Kidney epithelial cell (primary cell): ENCODE data around the gene TM4SF5. TPM values are rescaled to one million over a fixed set of nuclear protein-coding genes. Genes with fewer than 3 reads are reported as not detected.

Experiments
- DNase-seq: peaks from one replicate; pipeline ENCODE4 v3.0.0-alpha.2; 2010; ENCODE audit warnings: low read depth
- H3K27me3 ChIP-seq: 2 replicates; pipeline ENCODE4 v1.6.0; 2011; ENCODE audit warnings: low read length; ENCODE audit not compliant: control insufficient read depth, insufficient read depth
- H3K36me3 ChIP-seq: 2 replicates; pipeline ENCODE4 v1.5.1; 2011; ENCODE audit warnings: low read length; ENCODE audit not compliant: control insufficient read depth, insufficient read depth
- H3K4me3 ChIP-seq: 2 replicates; pipeline ENCODE4 v1.5.1; 2011; ENCODE audit warnings: low read depth, mild to moderate bottlenecking, control low read depth, low read length
- total RNA-seq: library from RNA; depleted of rRNA; stranded (reverse); fragments of >200 nt; gene quantifications from 2 replicates; pipeline ENCODE4 v1.2.3, GENCODE V29; 2015
- TF ChIP-seq, protein P1 (sequence below): IDR thresholded peaks from 2 replicates; pipeline ENCODE4 v1.5.1; 2011; ENCODE audit warnings: mild to moderate bottlenecking, moderate library complexity, low read length, control low read depth, inconsistent platforms; ENCODE audit not compliant: insufficient read depth, poor library complexity, severe bottlenecking

The TM4SF5 gene
- total RNA-seq, 1 donor from 2014 or later: not detected

DNA sequence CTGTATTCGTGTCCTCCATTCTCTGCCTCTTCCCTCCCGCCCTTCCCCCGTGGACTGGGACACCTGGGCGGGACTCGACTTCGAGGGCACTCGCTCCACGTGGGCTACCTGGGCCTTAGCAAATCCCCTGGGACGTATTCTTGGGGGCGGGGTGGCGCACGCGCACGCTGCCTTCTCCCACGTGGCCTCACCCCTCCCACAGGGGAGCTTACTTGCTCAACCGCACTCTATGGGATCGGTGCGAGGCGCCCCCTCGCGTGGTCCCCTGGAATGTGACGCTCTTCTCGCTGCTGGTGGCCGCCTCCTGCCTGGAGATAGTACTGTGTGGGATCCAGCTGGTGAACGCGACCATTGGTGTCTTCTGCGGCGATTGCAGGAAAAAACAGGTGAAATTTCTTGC lies 11.0 kb downstream of the TM4SF5 start:
- H3K36me3 ChIP-seq: no peaks in the 10 kb centered on the region
- H3K4me3 ChIP-seq: no peak overlapping the region
- no peak for DNase-seq
- TF ChIP-seq, protein P1, sequence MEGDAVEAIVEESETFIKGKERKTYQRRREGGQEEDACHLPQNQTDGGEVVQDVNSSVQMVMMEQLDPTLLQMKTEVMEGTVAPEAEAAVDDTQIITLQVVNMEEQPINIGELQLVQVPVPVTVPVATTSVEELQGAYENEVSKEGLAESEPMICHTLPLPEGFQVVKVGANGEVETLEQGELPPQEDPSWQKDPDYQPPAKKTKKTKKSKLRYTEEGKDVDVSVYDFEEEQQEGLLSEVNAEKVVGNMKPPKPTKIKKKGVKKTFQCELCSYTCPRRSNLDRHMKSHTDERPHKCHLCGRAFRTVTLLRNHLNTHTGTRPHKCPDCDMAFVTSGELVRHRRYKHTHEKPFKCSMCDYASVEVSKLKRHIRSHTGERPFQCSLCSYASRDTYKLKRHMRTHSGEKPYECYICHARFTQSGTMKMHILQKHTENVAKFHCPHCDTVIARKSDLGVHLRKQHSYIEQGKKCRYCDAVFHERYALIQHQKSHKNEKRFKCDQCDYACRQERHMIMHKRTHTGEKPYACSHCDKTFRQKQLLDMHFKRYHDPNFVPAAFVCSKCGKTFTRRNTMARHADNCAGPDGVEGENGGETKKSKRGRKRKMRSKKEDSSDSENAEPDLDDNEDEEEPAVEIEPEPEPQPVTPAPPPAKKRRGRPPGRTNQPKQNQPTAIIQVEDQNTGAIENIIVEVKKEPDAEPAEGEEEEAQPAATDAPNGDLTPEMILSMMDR: no peak
- H3K27me3 ChIP-seq: peaks cover 58% of the 10 kb centered on the region

DNA sequence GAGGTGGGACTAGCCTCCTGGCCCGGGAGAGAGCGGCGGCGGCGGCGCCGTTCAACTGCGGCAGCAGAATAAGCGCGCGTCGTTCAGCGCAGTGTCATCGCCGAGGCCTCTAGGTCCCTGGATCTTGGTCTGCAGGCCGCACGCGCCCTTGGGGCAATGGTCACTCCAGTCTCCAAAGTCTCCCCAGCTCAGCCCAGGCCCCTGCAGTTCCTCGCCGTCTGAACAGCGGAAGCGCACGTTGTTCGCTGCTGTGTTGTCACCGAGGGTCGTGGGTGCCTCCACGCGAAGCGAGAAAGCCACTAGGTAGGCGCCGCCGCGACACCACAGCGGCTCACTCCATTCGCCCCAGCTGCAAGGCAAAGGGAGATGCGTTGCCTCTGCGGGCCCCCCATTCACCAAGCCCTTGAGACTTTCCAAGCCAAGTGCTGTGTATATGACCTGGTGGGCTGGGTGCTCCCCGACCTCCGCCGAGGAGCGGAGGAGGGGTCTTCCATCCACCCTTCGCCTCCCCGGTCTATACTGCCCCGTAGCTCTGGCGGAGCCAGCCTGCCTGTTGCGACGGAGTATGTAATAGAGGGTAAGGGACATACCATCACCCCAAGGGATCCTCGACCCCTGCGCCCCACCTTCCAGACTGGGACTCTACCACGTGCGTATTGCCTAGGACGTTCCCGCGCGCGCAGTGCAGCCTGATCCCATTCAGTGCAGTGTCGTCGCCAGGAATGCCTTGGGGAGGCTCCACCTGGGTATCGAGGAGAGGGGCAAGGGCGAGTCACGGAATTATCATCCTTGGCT lies 13.8 kb downstream of the TM4SF5 start:
- Histone ChIP-seq H3K36me3 (no peaks in the 10 kb centered on the region), H3K27me3 (peaks cover 58% of the 10 kb centered on the region), H3K4me3 (no peak overlapping the region)
- TF ChIP-seq, protein P1: no peak
- DNase-seq: no peak

DNA sequence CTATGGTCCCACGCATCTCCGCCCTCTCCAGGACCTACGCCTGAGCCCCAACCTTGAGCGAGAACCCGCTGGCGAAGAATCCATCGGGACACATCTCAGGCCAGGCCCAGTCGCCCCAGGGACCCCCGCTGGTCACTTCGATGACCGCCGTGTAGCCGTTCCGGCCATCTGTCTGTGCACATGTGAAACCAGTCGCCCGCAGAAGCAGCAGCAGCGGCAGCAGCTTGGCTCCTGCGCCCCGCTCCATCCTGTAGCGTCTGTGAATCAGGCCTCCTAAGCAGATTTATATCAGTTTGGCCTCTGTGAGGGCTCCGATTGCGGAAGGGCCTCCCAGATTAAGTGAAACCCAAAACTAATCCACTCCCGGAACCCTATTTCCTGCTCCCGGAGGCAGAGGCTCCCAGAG lies 14.4 kb downstream of the TM4SF5 start, which contains the start of gene VMO1:
Gene VMO1 (minus strand): TSS at position 259 of the 406 bp plus-strand sequence. CDS start 12 bp downstream, at position 247.
- Histone ChIP-seq H3K36me3 (no peaks in the 10 kb centered on the region), H3K27me3 (peaks cover 55% of the 10 kb centered on the region), H3K4me3 (no peak within 1 kb of the TSS)
- no peak for DNase-seq
- TF ChIP-seq, protein P1: no peak

DNA sequence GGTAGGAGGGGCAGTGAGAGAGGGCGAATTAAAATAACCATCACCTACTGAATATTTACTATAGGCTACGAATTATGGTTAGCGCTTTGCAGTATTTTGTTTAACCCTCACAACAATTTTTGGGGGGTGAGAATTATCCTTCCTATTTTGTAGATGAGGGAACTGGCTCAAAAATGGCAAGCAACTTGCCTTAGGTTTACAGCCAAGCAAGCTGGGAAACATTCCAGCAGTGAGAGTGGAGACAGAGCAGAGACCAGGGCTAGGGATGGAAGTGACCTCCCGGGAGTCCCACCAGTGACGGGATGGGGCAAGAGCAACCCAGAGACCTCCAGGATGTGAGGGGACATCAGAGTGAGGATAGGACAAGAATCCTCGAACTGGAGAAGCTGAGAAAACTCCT lies 14.8 kb downstream of the TM4SF5 start:
- Histone ChIP-seq H3K4me3 (no peak overlapping the region), H3K27me3 (peaks cover 55% of the 10 kb centered on the region), H3K36me3 (no peaks in the 10 kb centered on the region)
- DNase-seq: no peak
- TF ChIP-seq, protein P1: no peak

DNA sequence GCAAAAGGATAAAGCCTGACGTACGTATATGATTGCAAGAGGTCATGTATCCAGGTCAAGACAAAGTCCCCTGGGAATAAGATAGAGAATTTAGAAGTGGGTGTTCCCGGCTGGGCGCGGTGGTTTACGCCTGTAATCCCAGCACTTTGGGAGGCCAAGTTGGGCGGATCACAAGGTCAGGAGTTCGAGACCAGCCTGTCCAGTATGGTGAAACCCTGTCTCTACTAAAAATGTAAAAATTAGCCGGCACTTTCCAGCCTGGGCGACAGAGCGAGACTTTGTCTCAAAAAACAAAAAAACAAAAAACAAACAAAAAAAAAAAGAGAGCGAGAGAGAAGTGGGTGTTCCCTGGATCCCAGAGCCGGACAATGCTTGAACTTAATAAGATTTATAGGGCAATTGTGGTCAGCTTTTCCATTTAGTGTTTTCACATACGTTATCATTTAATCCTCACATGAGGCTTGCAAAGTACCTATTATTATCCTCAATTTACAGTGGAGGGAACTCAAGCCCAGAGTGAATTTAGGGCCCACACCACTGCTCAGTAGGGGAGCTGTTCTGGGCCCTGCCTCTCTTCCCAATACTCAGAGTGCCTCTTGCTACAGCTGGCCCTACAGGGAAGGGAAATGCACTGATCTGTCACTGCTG lies 16.6 kb downstream of the TM4SF5 start:
- TF ChIP-seq, protein P1: no peak
- Histone ChIP-seq H3K27me3 (peaks cover 45% of the 10 kb centered on the region), H3K36me3 (no peaks in the 10 kb centered on the region), H3K4me3 (no peak overlapping the region)
- no peak for DNase-seq
